Esophagus muscularis mucosa (tissue), 4 donors: ENCODE measurements around the gene ADAMTS9. TPM values are rescaled to one million over a fixed set of nuclear protein-coding genes. Genes with fewer than 3 reads are reported as not detected.
A peak's percentile ranks its signal among the peaks of the same experiment; 100 is the strongest.

ENCODE experiments used
- DNase-seq: peaks from one replicate; pipeline ENCODE4 v3.0.0-alpha.2; 2017; ENCODE audit errors: extremely low spot score
- H3K27ac ChIP-seq, 4 donors: fragments of 200-600 bp; sonication (generic); replicated peaks in 1 of 4; 1 replicate in 3 of 4; 2 replicates in 1 of 4; pipeline ENCODE4 v1.5.1; 2016 to 2019; ENCODE audit warnings: mild to moderate bottlenecking in 1 of 4
- H3K27me3 ChIP-seq, 4 donors: fragments of 200-600 bp; sonication (generic); one replicate each; pipeline versions ENCODE4 v1.5.1 to v1.6.0; 2016 to 2019
- H3K36me3 ChIP-seq, 4 donors: fragments of 200-600 bp; sonication (generic); one replicate each; pipeline ENCODE4 v1.5.1; 2016 to 2019
- H3K4me1 ChIP-seq, 4 donors: fragments of 200-600 bp; sonication (generic); one replicate each; pipeline ENCODE4 v1.5.1; 2016 to 2019
- H3K4me3 ChIP-seq, 4 donors: fragments of 200-600 bp; sonication (generic); 1 replicate in 2 of 4; 2 replicates in 2 of 4; pipeline ENCODE4 v1.5.1; 2016 to 2019; ENCODE audit warnings: mild to moderate bottlenecking in 4 of 4, moderate library complexity in 1 of 4
- H3K9me3 ChIP-seq, 4 donors: fragments of 200-600 bp; sonication (generic); 1 replicate in 3 of 4; 2 replicates in 1 of 4; pipeline ENCODE4 v1.5.1; 2016 to 2019
- CTCF ChIP-seq, 3 experiments: fragments of 200-600 bp in 2 of 3; fragments of 450-650 bp in 1 of 3; sonication (generic) in 2 of 3; IDR thresholded peaks; one replicate each; pipeline ENCODE4 v1.5.1; 2017 to 2019; ENCODE audit warnings: antibody characterized with exemption in 3 of 3, mild to moderate bottlenecking in 2 of 3, moderate library complexity in 1 of 3
- EP300 ChIP-seq: sonication (generic); formaldehyde crosslinking; IDR thresholded peaks from one replicate; pipeline ENCODE4 v1.6.1; 2017; ENCODE audit warnings: antibody characterized with exemption
- POLR2A ChIP-seq: fragments of 450-650 bp; IDR thresholded peaks from one replicate; pipeline ENCODE4 v1.6.1; 2017; ENCODE audit warnings: antibody characterized with exemption, moderate library complexity, mild to moderate bottlenecking, low read depth
- POLR2AphosphoS5 ChIP-seq, 2 donors: sonication (generic); formaldehyde crosslinking; IDR thresholded peaks; one replicate each; pipeline ENCODE4 v1.6.1; 2017; ENCODE audit warnings: antibody characterized with exemption in 2 of 2
- WGBS: methylation state at CpG from one replicate; pipeline ENCODE4 v1.1.5; 2018; 5-methylcytosine and 5-hydroxymethylcytosine counted together
- intact Hi-C: fragments of 100-400 bp; cut with DNase I; formaldehyde crosslinking; loops from one replicate; pipeline ENCODE4 v1.15.1; 2023
- total RNA-seq, 4 donors: library from RNA; depleted of rRNA; stranded (reverse); fragments of >200 nt; gene quantifications; one replicate each; pipeline versions ENCODE4 v1.1.0 to v1.2.1, GENCODE V29; 2016

The ADAMTS9 gene
- total RNA-seq, 4 donors from 2014 or later: 45.3 to 142 (median 56.6) TPM

- Histone ChIP-seq H3K27me3 (no peaks in the 10 kb centered on the region), H3K36me3 (peaks cover 0 to 99% (median 10%) of the 10 kb centered on the region in 4 donors), H3K4me1 (peaks cover 0 to 53% (median 38%) of the 10 kb centered on the region in 4 donors), H3K27ac (peak overlapping the region in 2 of 4 donors; percentile 8 to 87), H3K4me3 (no peak overlapping the region), H3K9me3 (no peaks in the 10 kb centered on the region)
- TF ChIP-seq POLR2AphosphoS5 (IDR thresholded peaks at IDR 0.05) (no peak), EP300 (no peak), POLR2A (no peak), CTCF (IDR thresholded peaks at IDR 0.05) (no peak)
- WGBS: 51% methylated on average over 7 of the region's 7 CpGs
- intact Hi-C loops: loop anchor here (5.0 kb wide), 1 partner anchor 58 kb away; no protein-coding TSS in a partner anchor
- peak; percentile 3 for DNase-seq
Observed at GRCh38 chr3:64554096-64554920, 133.5 kb downstream of the ADAMTS9 start.

DNA sequence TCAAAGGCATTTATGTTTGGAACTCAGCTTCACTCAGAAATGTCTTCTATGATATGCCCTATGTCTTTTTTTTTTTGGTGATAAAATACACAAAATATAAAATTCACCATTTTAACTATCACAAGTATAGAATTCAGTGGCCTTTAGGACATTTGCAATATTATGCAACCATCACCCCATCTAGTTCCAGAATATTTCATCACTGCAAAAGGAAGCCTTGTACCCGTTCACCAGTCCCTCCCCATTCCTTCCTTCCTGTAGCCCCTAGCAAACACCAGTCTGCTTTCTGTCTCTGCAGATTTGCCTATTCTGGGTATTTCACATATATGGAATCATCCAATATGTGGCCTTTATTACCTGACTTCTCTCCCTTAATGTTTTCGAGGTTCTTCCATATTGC lies 134.8 kb downstream of the ADAMTS9 start:
- Histone ChIP-seq H3K27ac (peak overlapping the region in 3 of 4 donors; percentile 79 to 87 (median 82)), H3K36me3 (peaks cover 0 to 94% (median 6%) of the 10 kb centered on the region in 4 donors)

GRCh38 chr3:64552160-64552559 lies 135.6 kb downstream of the ADAMTS9 start:
- peak overlapping the region; percentile 79 to 87 (median 83) for H3K27ac ChIP-seq
- intact Hi-C loops: loop anchor here (5.0 kb wide), 1 partner anchor 60 kb away; no protein-coding TSS in a partner anchor

More for the DNA sequence above, 134.8 kb downstream of the ADAMTS9 start:
- WGBS: 80% methylated on average over 2 of the region's 2 CpGs
- DNase-seq: no peak
- Histone ChIP-seq H3K4me3 (no peak overlapping the region), H3K27me3 (no peaks in the 10 kb centered on the region), H3K4me1 (peaks cover 10 to 59% (median 48%) of the 10 kb centered on the region in 4 donors), H3K9me3 (no peaks in the 10 kb centered on the region)
- no peak for TF ChIP-seq POLR2AphosphoS5 (IDR thresholded peaks at IDR 0.05)
- TF ChIP-seq POLR2A: no peak
- intact Hi-C loops: loop anchor here (5.0 kb wide), 1 partner anchor 59 kb away; no protein-coding TSS in a partner anchor

GRCh38 chr3:64551697-64552096 lies 136.1 kb downstream of the ADAMTS9 start:
- Histone ChIP-seq H3K27ac (peak overlapping the region; percentile 79 to 87 (median 83)), H3K4me1 (peaks cover 10 to 72% (median 60%) of the 10 kb centered on the region in 4 donors)

More at GRCh38 chr3:64552160-64552559, 135.6 kb downstream of the ADAMTS9 start:
- no peaks in the 10 kb centered on the region for H3K27me3 ChIP-seq
- peaks cover 10 to 67% (median 56%) of the 10 kb centered on the region in 4 donors for H3K4me1 ChIP-seq
- WGBS: 70% methylated on average over 2 of the region's 2 CpGs
- H3K4me3 ChIP-seq: no peak overlapping the region
- TF ChIP-seq POLR2A (no peak), CTCF (IDR thresholded peaks at IDR 0.05) (no peak), EP300 (no peak), POLR2AphosphoS5 (IDR thresholded peaks at IDR 0.05) (no peak)
- no peak for DNase-seq
- H3K9me3 ChIP-seq: no peaks in the 10 kb centered on the region
- peaks cover 0 to 92% (median 3%) of the 10 kb centered on the region in 4 donors for H3K36me3 ChIP-seq

More at GRCh38 chr3:64551697-64552096, 136.1 kb downstream of the ADAMTS9 start:
- Histone ChIP-seq H3K27me3 (no peaks in the 10 kb centered on the region), H3K36me3 (peaks cover 0 to 92% (median 4%) of the 10 kb centered on the region in 4 donors), H3K4me3 (no peak overlapping the region), H3K9me3 (no peaks in the 10 kb centered on the region)
- TF ChIP-seq CTCF (IDR thresholded peaks at IDR 0.05): no peak
- TF ChIP-seq POLR2A: no peak
- no peak for TF ChIP-seq EP300
- TF ChIP-seq POLR2AphosphoS5 (IDR thresholded peaks at IDR 0.05): no peak
- DNase-seq: peak; percentile 84
- intact Hi-C loops: loop anchor here (5.0 kb wide), 1 partner anchor 61 kb away; no protein-coding TSS in a partner anchor
- 62% methylated on average over 1 of the region's 1 CpG for WGBS
